ENCODE results near the gene CD81.

CD81 gene

GRCh38 chr11:2423157-2424025 is 46.3 kb downstream of the CD81 start:
- no peak for DNase-seq

- DNase-seq: no peak
Measured at GRCh38 chr11:2424811-2425495, 47.8 kb downstream of the CD81 start.

- no peak for DNase-seq
Measured at GRCh38 chr11:2425506-2425905, 48.4 kb downstream of the CD81 start.

GRCh38 chr11:2426221-2426620 is 49.1 kb downstream of the CD81 start:
- no peak for DNase-seq

- no peak for DNase-seq
Measured at GRCh38 chr11:2426826-2427521, 49.9 kb downstream of the CD81 start.

GRCh38 chr11:2427721-2428321 is 50.7 kb downstream of the CD81 start:
- DNase-seq: no peak

GRCh38 chr11:2428322-2428795 is 51.2 kb downstream of the CD81 start:
- DNase-seq: peak; percentile 83 to 87

- DNase-seq: no peak
Measured at GRCh38 chr11:2431395-2431794, 54.3 kb downstream of the CD81 start.

GRCh38 chr11:2432171-2432621 is 55.1 kb downstream of the CD81 start:
- no peak for DNase-seq

- no peak for DNase-seq
Measured at GRCh38 chr11:2432628-2433071, 55.5 kb downstream of the CD81 start.

GRCh38 chr11:2433106-2433925 is 56.2 kb downstream of the CD81 start:
- DNase-seq: no peak

- DNase-seq: no peak
Measured at GRCh38 chr11:2434008-2434407, 56.9 kb downstream of the CD81 start.

- no peak for DNase-seq
Measured at GRCh38 chr11:2434506-2435255, 57.6 kb downstream of the CD81 start.

- DNase-seq: no peak
Measured at GRCh38 chr11:2435288-2436012, 58.3 kb downstream of the CD81 start.

GRCh38 chr11:2436013-2436520 is 59.0 kb downstream of the CD81 start:
- DNase-seq: no peak

- no peak for DNase-seq
Measured at GRCh38 chr11:2436521-2437031, 59.5 kb downstream of the CD81 start.

- no peak for DNase-seq
Measured at GRCh38 chr11:2437516-2437915, 60.4 kb downstream of the CD81 start.

- DNase-seq: no peak
Measured at GRCh38 chr11:2439820-2440219, 62.7 kb downstream of the CD81 start.

- peak in 1 of 2 donors; percentile 42 for DNase-seq
Measured at GRCh38 chr11:2440646-2441045, 63.5 kb downstream of the CD81 start.

GRCh38 chr11:2441171-2441570 is 64.1 kb downstream of the CD81 start:
- no peak for DNase-seq

Measured in CD4-positive, alpha-beta T cell treated with Interleukin-1 beta for 1 hour (primary cell).